ENCODE measurements around the gene FGF3.

FGF3 gene

GRCh38 chr11:69844396-69844795 lies 25.2 kb upstream of the FGF3 start:
- DNase-seq (ENCODE audit: low read depth in 2 of 2, low spot score in 1 of 2), result no peak

DNA sequence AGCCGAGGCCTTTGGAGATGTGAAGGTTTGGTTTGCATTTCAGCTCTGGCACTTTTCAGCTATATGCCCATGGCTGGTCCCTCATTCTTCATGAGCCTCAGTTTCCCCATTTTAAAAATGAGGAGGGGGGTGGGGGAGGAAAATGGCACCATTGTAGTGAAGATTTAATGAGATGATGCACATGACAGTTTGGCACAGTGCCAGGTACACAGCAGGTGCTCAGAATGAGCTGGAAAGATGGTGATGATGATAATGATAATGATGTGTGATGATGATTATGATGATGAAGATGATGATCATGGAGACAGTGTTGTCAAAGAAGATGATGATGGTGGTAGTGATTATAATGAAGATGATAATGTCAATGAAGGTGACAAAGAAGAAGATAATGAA lies 24.3 kb upstream of the FGF3 start:
- DNase-seq (ENCODE audit: low read depth in 2 of 2, low spot score in 1 of 2), result no peak

GRCh38 chr11:69842746-69843528 lies 23.7 kb upstream of the FGF3 start:
- no peak for DNase-seq (ENCODE audit: low read depth in 2 of 2, low spot score in 1 of 2)

DNA sequence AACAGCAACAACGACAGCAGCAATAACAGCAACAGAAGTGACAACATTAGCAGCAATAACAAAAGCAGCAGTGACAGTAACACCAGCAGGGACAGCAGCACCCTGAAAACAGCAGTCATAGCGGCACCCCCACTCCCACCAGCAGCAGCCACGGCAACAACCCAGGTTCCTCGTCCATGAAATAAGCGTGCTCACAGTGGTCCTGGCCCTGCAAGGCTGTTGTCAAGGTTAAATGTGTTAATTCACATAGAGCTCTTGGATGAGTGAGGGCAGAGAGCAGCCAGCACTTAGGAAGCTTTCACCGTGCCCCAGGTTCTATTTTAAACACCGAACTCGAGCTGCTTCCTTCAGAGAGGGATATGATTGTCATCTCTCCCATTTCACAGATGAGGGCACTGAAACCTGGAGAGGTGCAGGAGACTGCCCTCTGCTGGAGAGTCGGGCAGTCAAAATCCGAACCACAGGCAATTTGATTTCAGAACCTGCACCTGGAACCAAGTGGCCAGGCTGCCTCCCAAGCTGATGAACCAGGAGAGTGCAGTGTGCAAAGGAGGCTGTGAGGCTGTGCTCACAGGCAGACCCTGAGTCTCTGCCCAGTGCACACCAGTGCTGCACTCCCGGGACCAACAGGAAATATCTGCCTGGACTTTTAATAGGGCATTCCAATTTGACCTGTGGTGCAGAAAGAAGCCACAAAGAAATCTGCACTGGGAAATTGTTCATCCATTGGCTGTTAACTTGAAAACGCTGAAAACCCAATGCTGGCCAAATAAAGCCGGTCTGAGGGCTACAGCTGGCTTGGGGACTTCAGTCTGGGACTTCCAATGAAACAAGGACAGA lies 22.9 kb upstream of the FGF3 start:
- DNase-seq (ENCODE audit: low read depth in 2 of 2, low spot score in 1 of 2), result no peak

DNA sequence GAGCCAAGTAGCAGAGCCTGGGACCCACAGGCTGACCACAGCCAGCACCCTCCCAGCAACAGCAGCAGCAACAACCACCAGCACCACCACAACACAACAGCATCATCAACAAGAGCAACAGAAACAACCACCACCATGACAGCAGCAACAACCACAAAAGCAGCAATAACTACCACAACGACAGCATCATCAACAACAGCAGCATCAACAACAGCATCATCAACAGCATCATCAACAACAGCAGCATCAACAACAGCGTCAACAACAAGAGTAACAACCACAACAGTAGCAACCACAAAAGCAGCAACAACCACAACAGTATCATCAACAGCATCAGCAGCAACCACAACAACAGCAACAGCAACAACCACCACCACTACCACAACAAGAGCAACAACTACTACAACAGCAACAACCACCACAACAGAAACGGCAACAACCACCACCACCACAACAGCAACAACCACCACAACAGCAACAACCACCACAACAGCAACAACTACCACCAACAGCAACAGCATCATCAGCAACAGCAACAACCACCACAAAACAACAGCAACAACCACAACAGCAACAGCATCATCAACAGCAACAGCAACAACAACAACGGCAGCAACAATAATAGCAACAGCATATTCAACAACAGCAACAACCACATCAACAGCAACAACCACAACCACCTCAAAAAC lies 22.1 kb upstream of the FGF3 start:
- no peak for DNase-seq (ENCODE audit: low read depth in 2 of 2, low spot score in 1 of 2)

- DNase-seq (ENCODE audit: low read depth in 2 of 2, low spot score in 1 of 2), result no peak
Measured at GRCh38 chr11:69840371-69841169, 21.4 kb upstream of the FGF3 start.

GRCh38 chr11:69839516-69839915 lies 20.3 kb upstream of the FGF3 start:
- DNase-seq (ENCODE audit: low read depth in 2 of 2, low spot score in 1 of 2), result no peak

DNA sequence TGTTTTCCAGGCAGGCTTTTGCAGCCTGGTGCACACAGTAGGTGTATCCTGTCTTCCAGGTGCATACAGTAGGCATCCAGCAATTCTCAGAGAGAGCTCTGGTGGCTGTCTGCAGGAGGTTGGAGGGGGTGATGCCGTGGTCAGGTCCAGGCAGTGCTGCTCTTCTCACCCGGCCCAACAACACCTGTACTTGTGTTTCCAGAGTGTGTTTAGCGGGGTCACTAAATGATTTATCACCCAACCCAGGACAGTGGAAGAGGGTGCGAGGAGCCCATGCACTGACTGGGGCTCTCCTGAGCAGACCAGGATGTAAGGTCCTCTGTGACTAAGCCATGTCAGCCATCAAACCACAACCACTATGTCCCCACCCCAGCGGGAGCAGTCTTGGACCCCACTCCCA lies 18.6 kb upstream of the FGF3 start:
- DNase-seq (ENCODE audit: low read depth in 2 of 2, low spot score in 1 of 2), result no peak

- no peak for DNase-seq (ENCODE audit: low read depth in 2 of 2, low spot score in 1 of 2)
Measured at GRCh38 chr11:69836401-69836800, 17.2 kb upstream of the FGF3 start.

- no peak for DNase-seq (ENCODE audit: low read depth in 2 of 2, low spot score in 1 of 2)
Measured at GRCh38 chr11:69834811-69835800, 15.9 kb upstream of the FGF3 start.

DNA sequence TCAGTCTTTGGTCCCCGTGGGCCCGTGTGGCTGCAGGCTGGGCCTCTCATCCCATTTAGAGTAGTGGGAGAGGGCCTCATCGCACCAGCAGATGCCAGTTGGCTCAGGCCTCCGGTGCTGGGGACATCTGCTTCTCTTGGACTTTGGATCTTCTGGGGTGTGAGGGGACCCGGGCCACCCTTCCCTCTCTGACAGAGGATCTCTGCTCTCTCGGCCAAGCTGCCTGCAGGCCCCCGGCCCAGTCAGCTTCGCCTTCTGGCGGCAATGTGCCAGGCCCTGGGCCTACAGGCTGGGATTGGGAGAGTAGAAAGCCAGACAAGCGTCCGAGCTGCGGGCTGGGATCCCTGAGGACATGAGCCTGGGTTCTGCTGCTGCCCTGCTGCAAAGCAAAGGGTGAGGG lies 15.0 kb upstream of the FGF3 start:
- DNase-seq (ENCODE audit: low read depth in 2 of 2, low spot score in 1 of 2), result no peak

GRCh38 chr11:69832561-69833413 lies 13.6 kb upstream of the FGF3 start:
- DNase-seq (ENCODE audit: low read depth in 2 of 2, low spot score in 1 of 2), result no peak

- no peak for DNase-seq (ENCODE audit: low read depth in 2 of 2, low spot score in 1 of 2)
Measured at GRCh38 chr11:69831985-69832384, 12.8 kb upstream of the FGF3 start.

DNA sequence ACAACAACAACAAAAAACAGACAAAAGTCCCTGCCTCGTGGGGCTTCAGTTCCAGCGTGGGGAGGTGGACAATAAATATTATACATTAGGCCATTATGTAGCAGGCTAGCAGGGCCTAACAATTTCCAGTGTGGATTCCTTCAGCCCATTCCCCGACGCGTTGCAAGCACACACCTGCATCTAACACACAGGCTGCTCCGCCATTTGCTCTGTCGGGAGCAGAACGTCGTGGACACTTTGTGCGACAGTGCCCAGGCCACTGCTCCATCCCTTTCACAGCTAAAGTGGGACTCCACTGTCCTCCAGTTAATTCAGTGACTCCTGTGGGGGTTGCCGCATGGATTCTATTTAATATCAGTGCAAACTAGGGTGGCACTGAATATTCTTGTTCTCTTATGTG lies 10.9 kb upstream of the FGF3 start:
- no peak for DNase-seq (ENCODE audit: low read depth in 2 of 2, low spot score in 1 of 2)

DNA sequence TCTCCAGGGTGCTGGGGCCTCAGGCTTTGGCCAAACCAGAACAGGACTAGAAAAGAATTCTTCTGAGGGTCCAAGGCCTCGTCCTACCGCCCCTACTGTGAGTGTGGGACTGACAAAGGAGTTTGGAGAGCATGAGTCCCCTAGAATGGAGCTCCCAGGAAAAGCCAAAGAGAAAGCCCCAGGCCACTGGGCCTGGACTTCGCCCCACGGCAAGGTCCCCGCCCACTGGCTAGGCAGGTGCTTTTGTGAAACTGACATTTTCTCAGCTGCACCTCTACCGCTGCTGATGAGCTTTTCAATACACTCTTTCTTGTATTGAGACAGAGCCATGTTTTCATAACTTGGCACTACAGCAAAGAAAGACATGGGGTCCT lies 9.7 kb upstream of the FGF3 start:
- no peak for DNase-seq (ENCODE audit: low read depth in 2 of 2, low spot score in 1 of 2)

GRCh38 chr11:69828276-69828970 lies 9.2 kb upstream of the FGF3 start:
- no peak for DNase-seq (ENCODE audit: low read depth in 2 of 2, low spot score in 1 of 2)

DNA sequence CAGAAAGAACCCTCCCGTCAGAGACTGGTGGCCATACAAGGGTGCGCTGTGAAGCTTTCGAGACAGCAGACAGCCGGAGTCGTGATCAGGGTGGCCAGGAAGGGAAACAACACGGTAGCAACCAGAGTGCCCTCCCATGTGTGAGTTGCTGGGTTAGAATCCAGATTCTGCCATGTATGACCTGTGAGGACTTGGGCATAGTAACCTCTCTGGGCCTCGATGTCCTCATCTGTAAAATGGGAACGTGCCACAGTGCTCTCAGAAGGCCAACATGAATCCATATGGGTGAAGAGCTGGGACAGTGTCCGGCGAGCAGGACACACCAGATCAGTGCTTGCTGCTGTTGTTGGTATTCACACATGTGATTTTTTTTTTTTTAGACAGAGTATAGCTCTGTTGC lies 7.6 kb upstream of the FGF3 start:
- DNase-seq (ENCODE audit: low read depth in 2 of 2, low spot score in 1 of 2), result no peak

GRCh38 chr11:69825941-69826340 lies 6.7 kb upstream of the FGF3 start:
- no peak for DNase-seq (ENCODE audit: low read depth in 2 of 2, low spot score in 1 of 2)

All from stimulated activated CD8-positive, alpha-beta memory T cell treated with anti-CD3 and anti-CD28 coated beads, Interleukin-4, amount 100 ng/mL, for 4 hours (primary cell).